ENCODE data around the gene SYT3.

- TF ChIP-seq CTCF (IDR thresholded peaks at IDR 0.05; ENCODE audit: insufficient read depth, low read length, poor library complexity, severe bottlenecking) (no peak), EZH2phosphoT487 (conservative IDR thresholded peaks at IDR 0.05; ENCODE audit: low read length) (no peak)
These were observed 46.8 kb upstream of the SYT3 start for GRCh38 chr19:50686310-50687032.
